Activated B cell treated with CpG ODN at 0.5 μM for 24 hours (primary cell): ENCODE data around the gene MEAF6. TPM values are rescaled to one million over a fixed set of nuclear protein-coding genes. Genes with fewer than 3 reads are reported as not detected.
"Not testable (repeated sequence)": the region's sequence is repeated elsewhere in the genome, so short reads cannot be mapped to it uniquely, and the experiment has no call there.

ENCODE experiments used
- ATAC-seq: fragments of 200-7000 bp; cut with Tn5 transposase; one replicate; pipeline ENCODE4 v1.10.0; 2021; ENCODE audit warnings: low read depth, mild to moderate bottlenecking, moderate library complexity
- CTCF ChIA-PET: fragments of 350-600 bp; sonication (Branson Sonifier 250); formaldehyde crosslinking; loops from one replicate; lab custom pipeline; 2021; ENCODE audit warnings: antibody characterized with exemption; lab: Charles Lee
- POLR2A ChIA-PET: fragments of 350-600 bp; sonication (Branson Sonifier 250); formaldehyde crosslinking; loops from one replicate; lab custom pipeline; 2021; ENCODE audit warnings: antibody characterized with exemption; lab: Charles Lee
- DNase-seq: peaks from one replicate; pipeline ENCODE4 v3.0.0; 2022
- H3K27ac Mint-ChIP-seq: one replicate; pipeline ENCODE4 v1.8.0; 2020; ENCODE audit warnings: mixed read lengths
- H3K27me3 Mint-ChIP-seq: one replicate; pipeline ENCODE4 v1.8.0; 2021; ENCODE audit warnings: mixed read lengths
- H3K36me3 Mint-ChIP-seq: one replicate; pipeline ENCODE4 v1.8.0; 2021; ENCODE audit warnings: low read depth, mixed read lengths
- H3K4me1 Mint-ChIP-seq: one replicate; pipeline ENCODE4 v1.8.0; 2021; ENCODE audit warnings: mixed read lengths
- H3K4me3 Mint-ChIP-seq: one replicate; pipeline ENCODE4 v1.8.0; 2020; ENCODE audit warnings: mild to moderate bottlenecking, mixed read lengths
- H3K9me3 Mint-ChIP-seq: one replicate; pipeline ENCODE4 v1.8.0; 2020; ENCODE audit warnings: mixed read lengths
- intact Hi-C: fragments of 100-400 bp; cut with micrococcal nuclease; formaldehyde crosslinking; loops from one replicate; pipeline ENCODE4 v1.15.1; 2024
- total RNA-seq: library from RNA; stranded (reverse); gene quantifications from 2 replicates; pipeline ENCODE4 v1.2.3, GENCODE V29; 2022
- TF ChIP-seq, protein P1 (sequence below): fragments of 200-600 bp; IDR thresholded peaks from one replicate; pipeline ENCODE4 v1.8.0; 2022; ENCODE audit warnings: antibody characterized with exemption, mild to moderate bottlenecking

Gene MEAF6
- total RNA-seq = 59.9 and 66.5 TPM in 2 replicates

DNA sequence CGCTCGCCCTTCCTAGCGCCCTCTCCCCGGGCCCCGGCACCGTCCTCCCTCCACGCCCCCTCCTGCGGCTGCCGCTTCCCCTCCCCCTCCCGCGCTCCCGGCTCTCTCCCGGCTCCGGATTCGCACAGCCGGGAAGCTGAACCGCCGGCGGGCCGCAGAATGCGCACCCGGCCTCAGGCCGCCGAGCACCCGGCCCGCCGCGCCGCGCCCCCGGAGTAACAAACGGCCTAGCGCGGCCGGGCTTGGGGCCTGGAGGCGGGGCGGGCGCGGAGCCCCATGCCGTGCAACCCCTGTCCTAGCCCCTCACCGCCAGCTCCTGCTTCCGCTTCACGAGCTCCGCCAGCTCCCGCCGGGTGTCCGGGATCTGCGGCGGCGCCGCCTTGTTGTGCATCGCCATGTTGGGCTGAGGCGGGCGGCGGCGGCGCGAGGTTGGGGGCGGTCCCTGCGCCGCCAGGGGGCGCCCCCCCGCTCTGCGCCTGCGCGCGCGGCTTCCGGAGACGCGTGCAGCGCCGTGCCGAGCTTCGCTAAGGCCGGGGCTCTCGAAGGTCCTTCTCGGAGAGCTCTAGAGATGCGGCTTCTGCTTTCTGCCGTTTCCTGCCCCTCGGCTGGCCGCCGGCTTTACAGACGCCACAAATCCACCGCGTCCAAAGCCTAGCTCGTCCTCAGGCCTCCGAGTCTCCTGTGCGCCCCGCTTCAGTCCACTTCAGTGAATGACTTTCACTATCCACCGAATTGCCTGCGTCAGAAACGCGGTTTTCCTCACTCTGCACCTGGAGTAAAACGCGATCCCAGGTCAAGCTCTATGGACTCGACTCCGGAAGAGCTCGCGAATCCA is at the start of gene MEAF6:
Gene MEAF6 (minus strand): TSS at position 417 of the 835 bp plus-strand sequence. CDS start 20 bp downstream, at position 397.
- Mint-ChIP-seq H3K27ac (peak within 1 kb of the TSS; percentile 98), H3K4me1 (peaks cover 39% of the 10 kb centered on the region), H3K36me3 (peaks cover 18% of the 10 kb centered on the region), H3K4me3 (peak within 1 kb of the TSS; percentile 96), H3K9me3 (no peaks in the 10 kb centered on the region), H3K27me3 (no peaks in the 10 kb centered on the region)
- ATAC-seq (peak; percentile 95), DNase-seq (peak; percentile 93)
- TF ChIP-seq, protein P1, sequence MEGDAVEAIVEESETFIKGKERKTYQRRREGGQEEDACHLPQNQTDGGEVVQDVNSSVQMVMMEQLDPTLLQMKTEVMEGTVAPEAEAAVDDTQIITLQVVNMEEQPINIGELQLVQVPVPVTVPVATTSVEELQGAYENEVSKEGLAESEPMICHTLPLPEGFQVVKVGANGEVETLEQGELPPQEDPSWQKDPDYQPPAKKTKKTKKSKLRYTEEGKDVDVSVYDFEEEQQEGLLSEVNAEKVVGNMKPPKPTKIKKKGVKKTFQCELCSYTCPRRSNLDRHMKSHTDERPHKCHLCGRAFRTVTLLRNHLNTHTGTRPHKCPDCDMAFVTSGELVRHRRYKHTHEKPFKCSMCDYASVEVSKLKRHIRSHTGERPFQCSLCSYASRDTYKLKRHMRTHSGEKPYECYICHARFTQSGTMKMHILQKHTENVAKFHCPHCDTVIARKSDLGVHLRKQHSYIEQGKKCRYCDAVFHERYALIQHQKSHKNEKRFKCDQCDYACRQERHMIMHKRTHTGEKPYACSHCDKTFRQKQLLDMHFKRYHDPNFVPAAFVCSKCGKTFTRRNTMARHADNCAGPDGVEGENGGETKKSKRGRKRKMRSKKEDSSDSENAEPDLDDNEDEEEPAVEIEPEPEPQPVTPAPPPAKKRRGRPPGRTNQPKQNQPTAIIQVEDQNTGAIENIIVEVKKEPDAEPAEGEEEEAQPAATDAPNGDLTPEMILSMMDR = no peak
- intact Hi-C loops = loop anchor here (1.0 kb wide), 4 partner anchors 40 to 178 kb away; partner anchors contain the start of genes CDCA8, GNL2, SNIP1 and ZC3H12A
- ChIA-PET CTCF (interaction anchor here (0.7 to 2.0 kb wide), 9 partner anchors 19 to 167 kb away, joined by 3 to 11 read pairs (median 5); partner anchors contain the start of gene SNIP1), POLR2A (interaction anchor here (0.6 to 2.2 kb wide), 15 partner anchors 8 to 1210 kb away, joined by 3 to 42 read pairs (median 6); partner anchors contain the start of genes CDCA8, GNL2, MRPS15 and SNIP1)

DNA sequence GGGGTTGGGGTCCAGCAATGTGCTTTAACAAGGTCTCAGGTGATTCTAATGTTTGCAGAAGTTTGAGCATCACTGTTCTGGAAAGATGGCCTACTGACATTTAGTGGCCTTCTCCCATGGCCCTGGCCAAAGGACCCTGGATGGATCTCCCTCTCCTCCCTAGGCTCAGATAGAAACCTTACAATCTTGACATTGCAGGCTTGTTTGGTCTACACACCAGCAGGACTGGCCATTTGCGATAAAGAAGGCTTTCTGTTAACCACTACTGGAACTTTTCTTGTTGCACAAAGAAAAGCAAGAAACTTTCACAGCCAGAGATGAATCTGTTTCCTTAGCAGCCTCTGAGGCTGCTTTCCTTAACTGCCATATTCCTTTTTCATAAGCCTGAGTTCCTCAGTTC is 48.4 kb upstream of the MEAF6 start:
- Mint-ChIP-seq H3K27me3 (no peaks in the 10 kb centered on the region), H3K36me3 (peaks cover 48% of the 10 kb centered on the region), H3K4me1 (no peaks in the 10 kb centered on the region), H3K9me3 (no peaks in the 10 kb centered on the region), H3K27ac (no peak overlapping the region), H3K4me3 (no peak overlapping the region)
- TF ChIP-seq, protein P1 = no peak
- intact Hi-C loops = loop anchor here (1.0 kb wide), 1 partner anchor 119 kb away; no protein-coding TSS in a partner anchor
- ChIA-PET CTCF (no interaction called here), POLR2A (no interaction called here)
- DNase-seq = no peak
- ATAC-seq = no peak

DNA sequence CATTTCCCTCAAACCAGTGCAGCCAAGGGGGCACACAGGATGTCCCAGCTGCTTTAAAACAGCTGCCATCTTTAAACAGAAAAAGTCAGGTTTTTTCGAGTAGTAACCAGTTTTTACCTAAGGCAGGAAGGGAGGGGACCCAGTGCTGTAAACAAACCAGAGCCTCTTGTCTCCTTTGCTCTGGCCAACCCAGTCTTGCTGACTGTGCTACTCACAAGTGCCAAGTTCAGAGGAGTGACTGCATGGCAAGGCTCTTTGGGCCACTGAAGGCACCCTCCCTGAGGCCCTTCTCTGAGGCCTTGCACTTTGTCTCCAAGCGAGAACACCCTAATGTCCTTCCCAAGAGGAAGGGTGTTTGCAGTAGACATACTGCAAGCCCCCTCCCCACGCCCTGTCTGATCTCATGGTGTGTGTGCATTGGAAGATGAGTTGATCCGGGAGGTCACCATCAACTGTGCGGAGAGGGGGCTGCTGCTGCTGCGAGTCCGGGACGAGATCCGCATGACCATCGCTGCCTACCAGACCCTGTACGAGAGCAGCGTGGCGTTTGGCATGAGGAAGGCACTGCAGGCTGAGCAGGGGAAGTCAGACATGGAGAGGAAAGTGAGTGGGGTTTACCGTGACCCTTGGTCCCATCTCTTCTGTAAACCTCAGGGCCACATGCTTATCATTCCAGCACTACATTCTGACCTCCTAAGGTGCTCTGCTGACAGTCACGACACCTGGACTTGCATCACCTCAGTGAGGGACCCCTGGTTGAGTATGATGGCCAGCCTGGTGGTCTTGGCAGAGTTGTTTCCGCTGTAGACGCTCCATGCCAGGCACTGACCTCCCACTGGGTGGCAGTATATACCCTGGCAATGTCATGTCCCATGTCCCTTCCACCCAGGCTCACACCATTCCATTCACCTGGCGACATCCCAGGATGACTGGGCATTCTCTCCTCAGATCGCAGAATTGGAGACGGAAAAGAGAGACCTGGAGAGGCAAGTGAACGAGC is 46.9 kb upstream of the MEAF6 start:
- DNase-seq (no peak), ATAC-seq (peak; percentile 34)
- TF ChIP-seq, protein P1 = no peak
- H3K4me1 Mint-ChIP-seq = no peaks in the 10 kb centered on the region
- no peak overlapping the region for H3K27ac Mint-ChIP-seq
- H3K4me3 Mint-ChIP-seq = no peak overlapping the region
- ChIA-PET POLR2A (interaction anchor here (0.6 kb wide), 1 partner anchor 402 kb away, joined by 3 read pairs; no protein-coding TSS in a partner anchor), CTCF (interaction anchor here (1.0 kb wide), 1 partner anchor 120 kb away, joined by 3 read pairs; no protein-coding TSS in a partner anchor)
- peaks cover 33% of the 10 kb centered on the region for H3K36me3 Mint-ChIP-seq
- intact Hi-C loops = loop anchor here (1.0 kb wide), 2 partner anchors 121 to 299 kb away; no protein-coding TSS in a partner anchor
- no peaks in the 10 kb centered on the region for H3K9me3 Mint-ChIP-seq
- H3K27me3 Mint-ChIP-seq = peaks cover 7% of the 10 kb centered on the region

DNA sequence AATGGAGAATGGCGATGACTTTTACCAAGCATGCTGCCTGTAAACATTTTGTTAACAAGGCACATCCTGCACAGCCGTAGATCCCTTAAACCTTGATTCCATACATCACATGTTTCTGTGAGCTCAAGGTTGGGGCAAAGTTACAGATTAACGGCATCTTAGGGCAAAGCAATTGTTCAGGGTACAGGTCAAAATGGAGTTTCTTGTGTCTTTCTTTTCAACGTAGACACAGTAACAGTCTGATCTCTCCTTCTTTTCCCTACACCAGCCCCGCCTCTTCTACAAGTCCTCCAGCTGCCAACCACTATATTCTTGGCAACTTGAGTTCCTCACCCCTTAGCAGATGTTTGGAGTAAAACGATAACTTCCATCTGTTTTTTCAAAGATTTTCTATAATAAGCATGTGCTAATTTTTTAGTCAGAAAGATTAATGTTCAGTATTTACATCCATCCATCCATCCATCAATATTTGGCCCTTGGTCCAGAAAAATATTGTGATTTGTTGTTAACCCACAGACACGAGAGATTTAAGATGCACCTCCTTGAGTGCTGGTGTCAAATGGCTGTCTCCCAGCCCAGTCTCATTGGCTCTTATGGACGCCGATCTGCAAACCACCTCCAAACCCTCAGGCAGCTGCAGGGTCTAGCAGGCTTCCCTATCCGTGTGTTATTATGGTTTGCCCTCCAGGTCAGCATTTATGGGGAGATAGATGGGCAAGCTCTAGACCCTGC is 46.0 kb upstream of the MEAF6 start:
- CTCF ChIA-PET = no interaction called here
- POLR2A ChIA-PET = interaction anchor here (0.6 kb wide), 1 partner anchor 403 kb away, joined by 3 read pairs; no protein-coding TSS in a partner anchor
- intact Hi-C loops = loop anchor here (1.0 kb wide), 1 partner anchor 300 kb away; no protein-coding TSS in a partner anchor

DNA sequence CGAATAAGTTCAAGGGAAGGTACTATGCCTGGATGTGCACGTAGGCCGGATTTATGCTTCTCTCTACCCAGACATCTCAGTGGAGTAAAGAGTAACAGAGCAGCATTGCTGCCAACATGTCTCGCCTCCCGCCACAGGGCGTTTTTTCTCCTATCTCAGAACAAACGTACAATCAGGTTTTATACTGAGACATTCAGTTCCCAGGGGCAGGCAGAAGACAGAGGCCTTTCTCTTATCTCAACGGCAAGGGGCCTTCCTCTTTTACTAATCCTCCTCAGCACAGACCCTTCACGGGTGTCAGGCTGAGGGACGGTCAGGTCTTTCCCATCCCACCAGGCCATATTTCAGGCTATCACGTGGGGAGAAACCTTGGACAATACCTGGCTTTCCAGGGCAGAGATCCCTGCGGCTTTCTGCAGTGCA is 45.4 kb upstream of the MEAF6 start:
- POLR2A ChIA-PET, DNase-seq, H3K9me3 Mint-ChIP-seq, H3K27me3 Mint-ChIP-seq, H3K4me1 Mint-ChIP-seq, H3K27ac Mint-ChIP-seq, intact Hi-C loops, CTCF ChIA-PET, ATAC-seq, H3K4me3 Mint-ChIP-seq: not testable (repeated sequence)
- H3K36me3 Mint-ChIP-seq = peaks cover 18% of the 10 kb centered on the region

More for the DNA sequence above, 46.0 kb upstream of the MEAF6 start:
- no peaks in the 10 kb centered on the region for H3K9me3 Mint-ChIP-seq
- TF ChIP-seq, protein P1 = no peak
- H3K27ac Mint-ChIP-seq = no peak overlapping the region
- DNase-seq (no peak), ATAC-seq (no peak)
- peaks cover 24% of the 10 kb centered on the region for H3K36me3 Mint-ChIP-seq
- H3K27me3 Mint-ChIP-seq = peaks cover 9% of the 10 kb centered on the region
- H3K4me1 Mint-ChIP-seq = no peaks in the 10 kb centered on the region
- H3K4me3 Mint-ChIP-seq = no peak overlapping the region
